WTC11 (cell line): ENCODE measurements around the gene ANO1.

ENCODE experiments used
- ESRRA ChIP-seq: sonication (generic); formaldehyde crosslinking; IDR thresholded peaks from 2 replicates; pipeline ENCODE4 v1.8.1; 2022; ENCODE audit warnings: mild to moderate bottlenecking, missing genetic modification reagents, borderline replicate concordance
- ETV6 ChIP-seq: sonication (generic); formaldehyde crosslinking; IDR thresholded peaks from 2 replicates; pipeline ENCODE4 v1.8.1; 2022; ENCODE audit warnings: mild to moderate bottlenecking, missing genetic modification reagents
- GABPB1 ChIP-seq: sonication (generic); formaldehyde crosslinking; IDR thresholded peaks from 2 replicates; pipeline ENCODE4 v1.8.1; 2023; ENCODE audit warnings: mild to moderate bottlenecking, missing genetic modification reagents
- TF ChIP-seq, protein P1 (sequence below): sonication (generic); formaldehyde crosslinking; IDR thresholded peaks from 2 replicates; pipeline ENCODE4 v1.8.1; 2023; ENCODE audit warnings: mild to moderate bottlenecking, missing genetic modification reagents

DNA sequence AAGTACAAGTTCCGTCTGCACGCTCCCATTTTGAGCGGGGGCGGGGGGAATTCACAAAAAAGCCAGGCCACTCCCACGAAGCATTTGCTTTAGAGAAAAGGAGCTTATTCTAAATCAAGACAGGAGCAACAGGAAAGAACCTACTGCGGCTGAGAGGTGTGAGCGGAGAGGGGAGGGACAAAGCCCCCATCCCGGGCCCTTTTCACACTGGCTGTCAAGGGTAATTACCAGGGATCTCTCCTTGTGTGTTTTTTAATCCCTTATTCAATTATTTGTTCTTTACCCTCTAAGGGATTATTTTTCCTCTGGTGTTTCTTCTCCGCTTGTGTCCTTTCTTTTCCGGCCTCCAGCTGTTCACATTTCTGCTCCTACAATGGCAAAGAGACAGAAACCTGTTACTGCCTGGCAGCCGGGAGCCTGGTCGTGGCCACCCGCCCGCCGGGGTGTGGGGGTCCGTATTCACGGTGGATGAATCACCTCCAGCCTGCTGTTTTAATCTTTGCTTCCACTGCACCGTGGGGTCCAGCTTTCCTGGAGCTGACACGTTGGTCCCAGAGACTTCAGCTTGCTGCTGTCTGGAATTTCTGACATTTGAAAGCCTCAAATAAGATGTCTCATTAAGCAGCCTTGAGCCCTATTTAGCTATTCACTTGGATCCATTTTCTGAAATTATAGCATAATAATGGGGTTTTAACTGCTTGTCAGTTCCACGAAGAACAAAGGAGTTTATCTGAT lies 63.5 kb downstream of the ANO1 start:
- TF ChIP-seq, protein P1, sequence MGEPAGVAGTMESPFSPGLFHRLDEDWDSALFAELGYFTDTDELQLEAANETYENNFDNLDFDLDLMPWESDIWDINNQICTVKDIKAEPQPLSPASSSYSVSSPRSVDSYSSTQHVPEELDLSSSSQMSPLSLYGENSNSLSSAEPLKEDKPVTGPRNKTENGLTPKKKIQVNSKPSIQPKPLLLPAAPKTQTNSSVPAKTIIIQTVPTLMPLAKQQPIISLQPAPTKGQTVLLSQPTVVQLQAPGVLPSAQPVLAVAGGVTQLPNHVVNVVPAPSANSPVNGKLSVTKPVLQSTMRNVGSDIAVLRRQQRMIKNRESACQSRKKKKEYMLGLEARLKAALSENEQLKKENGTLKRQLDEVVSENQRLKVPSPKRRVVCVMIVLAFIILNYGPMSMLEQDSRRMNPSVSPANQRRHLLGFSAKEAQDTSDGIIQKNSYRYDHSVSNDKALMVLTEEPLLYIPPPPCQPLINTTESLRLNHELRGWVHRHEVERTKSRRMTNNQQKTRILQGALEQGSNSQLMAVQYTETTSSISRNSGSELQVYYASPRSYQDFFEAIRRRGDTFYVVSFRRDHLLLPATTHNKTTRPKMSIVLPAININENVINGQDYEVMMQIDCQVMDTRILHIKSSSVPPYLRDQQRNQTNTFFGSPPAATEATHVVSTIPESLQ (CRISPR knock-in tag) = no peak
- TF ChIP-seq ESRRA (CRISPR knock-in tag) (no peak), GABPB1 (CRISPR knock-in tag) (no peak), ETV6 (CRISPR knock-in tag) (no peak)
